Inferior parietal cortex (tissue), 1 donor: ENCODE measurements around the gene DYNLL2.
"Not testable (repeated sequence)": the region's sequence is repeated elsewhere in the genome, so short reads cannot be mapped to it uniquely, and the experiment has no call there.

ENCODE experiments used
- DNase-seq: peaks from one replicate; pipeline ENCODE4 v3.0.0-alpha.2; 2016; ENCODE audit errors: extremely low spot score

Gene DYNLL2

DNA sequence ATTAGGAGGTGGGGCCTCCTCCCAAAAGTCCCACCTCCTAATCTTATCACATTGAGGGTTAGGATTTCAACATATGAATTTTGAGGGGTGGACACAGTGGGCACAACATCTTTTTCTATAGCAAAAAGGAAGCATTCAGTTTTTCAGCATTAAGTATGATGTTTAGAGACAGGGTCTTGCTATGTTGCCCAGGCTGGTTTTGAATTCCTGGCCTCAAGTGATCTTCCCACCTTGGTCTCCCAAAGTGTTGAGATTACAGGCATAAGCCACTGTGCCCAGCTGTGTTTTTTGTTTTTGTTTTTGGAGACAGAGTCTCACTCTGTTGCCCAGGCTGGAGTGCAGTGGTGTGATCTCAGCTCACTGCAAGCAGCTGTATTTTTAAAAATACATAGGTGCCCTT, 18.7 kb downstream of the DYNLL2 start:
- DNase-seq, result not testable (repeated sequence)

DNA sequence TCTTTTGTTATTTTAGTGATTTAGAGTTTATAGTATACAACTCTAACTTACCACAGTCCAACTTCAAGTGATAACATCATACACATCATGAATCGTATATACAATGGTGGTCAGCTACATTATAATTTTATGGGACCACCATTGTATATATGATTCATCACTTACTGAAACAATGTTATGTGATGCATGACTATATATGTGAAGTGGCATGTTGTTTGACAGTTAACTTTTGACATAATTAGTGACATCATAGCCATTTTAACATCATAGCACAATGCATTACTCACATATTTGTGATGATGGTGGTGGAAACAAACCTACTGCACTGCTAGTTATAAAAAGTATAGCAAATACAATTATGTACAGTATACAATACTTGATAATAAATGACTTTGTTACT, 21.9 kb downstream of the DYNLL2 start:
- DNase-seq, result no peak

DNA sequence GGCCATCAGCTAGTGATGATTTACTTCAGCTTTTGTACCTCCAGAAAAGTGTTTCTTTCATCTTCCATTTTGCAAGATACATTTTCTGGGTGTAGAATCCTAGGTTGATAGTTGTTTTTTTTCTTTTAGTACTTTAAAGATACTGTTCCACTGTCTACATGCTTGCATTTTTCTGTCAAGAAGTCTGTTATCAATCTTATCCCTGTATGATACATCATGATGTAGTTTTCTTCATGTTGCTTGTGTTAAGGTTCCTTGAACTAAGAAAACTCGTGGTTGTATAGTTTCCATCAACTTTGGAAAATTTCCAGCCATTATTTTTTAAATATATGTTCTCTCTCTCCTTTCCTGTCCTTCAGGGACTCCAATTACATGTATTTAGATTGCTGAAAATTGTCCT, 24.1 kb downstream of the DYNLL2 start:
- DNase-seq, result no peak

DNA sequence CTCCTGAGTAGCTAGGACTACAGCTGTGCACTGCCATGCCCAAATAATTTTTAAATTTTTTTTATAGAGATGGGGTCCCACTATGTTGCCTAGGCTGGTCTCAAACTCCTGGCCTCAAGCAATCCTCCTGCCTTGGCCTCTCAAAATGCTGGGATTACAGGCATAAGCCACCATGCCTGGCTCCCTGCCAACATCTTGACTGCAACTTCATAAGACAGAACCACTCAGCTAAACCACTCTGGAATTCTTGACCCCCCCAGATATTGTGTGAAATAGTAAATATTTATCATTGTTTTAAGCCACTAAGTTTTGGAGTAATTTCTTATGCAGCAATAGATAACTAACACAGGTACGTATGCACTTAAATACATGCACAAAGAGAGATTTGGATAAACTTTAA, 26.0 kb downstream of the DYNLL2 start:
- DNase-seq, result no peak

DNA sequence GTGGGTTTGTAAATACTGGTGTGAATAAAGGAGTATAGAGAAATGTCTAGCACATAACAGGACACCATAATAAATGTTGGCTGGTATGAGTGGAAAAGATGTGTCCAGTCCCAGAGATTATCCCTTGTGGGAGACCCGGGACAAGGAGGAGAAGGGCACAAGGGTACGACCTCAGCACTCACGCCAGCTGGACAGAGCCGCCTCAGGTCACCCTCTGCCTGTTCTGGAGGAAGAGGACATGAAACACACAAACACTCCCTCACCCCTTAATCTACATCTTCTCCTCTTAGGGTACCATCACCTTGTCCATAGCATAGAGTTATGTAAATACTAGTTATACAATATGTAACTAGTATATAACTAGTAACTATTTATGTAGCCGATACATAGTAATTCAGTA, 26.8 kb downstream of the DYNLL2 start:
- DNase-seq, result no peak

DNA sequence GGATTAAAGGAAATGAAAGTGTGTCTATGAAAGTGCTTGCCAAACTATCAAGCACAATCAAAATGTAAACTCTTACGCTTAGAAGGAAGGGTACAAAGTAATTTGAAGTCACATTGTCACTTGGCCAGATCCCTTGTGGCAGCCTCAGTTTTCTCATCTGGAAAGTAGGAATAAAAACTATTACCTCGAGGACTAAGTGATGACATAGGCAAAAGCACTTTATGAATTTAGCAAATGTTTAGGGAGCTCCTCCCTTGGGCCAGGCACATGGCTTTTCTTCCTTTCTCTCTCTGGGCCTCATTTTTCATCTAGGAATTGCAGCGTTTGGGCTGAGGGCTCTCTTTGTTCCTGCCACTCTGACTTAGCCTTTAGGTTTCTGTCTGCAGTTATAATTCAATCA, 28.5 kb downstream of the DYNLL2 start:
- DNase-seq, result no peak

DNA sequence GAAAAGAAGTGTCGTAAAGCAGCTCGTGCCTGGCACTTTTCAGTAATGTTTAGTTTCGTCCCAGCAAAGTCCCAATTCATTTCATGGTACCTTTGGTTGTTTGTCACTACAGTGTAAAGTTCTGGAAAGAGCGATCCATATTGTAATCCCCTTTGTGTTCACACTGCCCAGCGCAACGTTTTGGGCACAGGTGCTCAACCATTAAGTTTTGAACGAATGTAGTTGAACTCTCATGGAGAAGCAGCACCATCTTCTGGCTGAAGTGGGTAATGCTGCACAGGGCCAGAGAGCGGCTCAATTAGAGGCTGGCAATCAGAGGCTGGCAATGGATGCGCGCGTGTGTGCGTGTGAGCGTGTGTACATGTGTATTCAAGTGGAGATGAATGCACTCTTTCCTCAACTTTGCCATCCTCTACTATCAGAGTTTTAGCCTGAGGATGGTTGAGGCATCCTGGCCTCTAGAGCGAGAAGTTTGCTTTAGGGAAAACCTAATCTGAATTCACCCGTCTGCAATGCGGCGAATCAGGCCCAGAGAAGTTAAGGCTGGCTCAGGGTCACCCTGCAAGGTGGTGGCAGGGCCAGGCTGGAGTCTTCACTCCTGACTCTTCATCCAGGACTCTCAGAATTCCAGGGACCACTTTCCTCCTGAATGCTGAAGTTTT, 29.9 kb downstream of the DYNLL2 start:
- DNase-seq, result peak; percentile 92

DNA sequence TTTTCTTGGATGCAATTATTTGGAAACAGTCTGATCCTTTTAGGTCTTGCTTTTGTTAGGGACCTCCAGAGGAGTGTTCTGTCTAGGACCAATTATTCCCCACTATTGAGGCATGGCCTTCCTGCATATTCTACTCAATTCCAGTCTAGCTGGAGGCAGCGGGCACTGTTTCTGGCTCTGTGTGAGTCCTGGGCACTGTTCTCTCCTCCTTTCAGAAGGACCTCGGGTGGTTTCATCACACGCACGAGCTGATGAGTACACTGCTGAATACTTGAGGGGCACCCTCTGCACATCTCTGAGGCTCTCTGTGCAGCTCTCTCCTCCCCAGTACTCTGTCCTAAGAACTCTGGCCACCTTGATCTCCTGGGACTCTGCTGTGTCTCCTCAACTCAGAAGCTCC, 30.7 kb downstream of the DYNLL2 start:
- DNase-seq, result no peak

DNA sequence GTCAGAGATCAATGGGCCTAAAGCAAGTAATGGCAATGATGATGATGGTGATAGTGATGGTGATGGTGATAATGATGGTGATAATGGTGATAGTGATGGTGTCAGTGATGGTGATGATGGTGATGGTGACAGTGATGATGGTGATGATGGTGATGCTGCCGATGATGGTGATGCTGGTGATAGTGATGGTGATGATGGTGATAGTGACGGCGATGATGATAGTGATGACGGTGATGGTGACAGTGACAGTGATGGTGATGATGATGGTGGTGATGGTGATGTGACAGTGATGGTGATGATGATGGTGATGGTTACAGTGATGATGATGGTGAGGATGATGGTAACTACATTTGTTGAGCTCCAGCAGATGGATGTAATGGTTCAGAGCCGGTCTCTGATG, 34.2 kb downstream of the DYNLL2 start:
- DNase-seq, result no peak

DNA sequence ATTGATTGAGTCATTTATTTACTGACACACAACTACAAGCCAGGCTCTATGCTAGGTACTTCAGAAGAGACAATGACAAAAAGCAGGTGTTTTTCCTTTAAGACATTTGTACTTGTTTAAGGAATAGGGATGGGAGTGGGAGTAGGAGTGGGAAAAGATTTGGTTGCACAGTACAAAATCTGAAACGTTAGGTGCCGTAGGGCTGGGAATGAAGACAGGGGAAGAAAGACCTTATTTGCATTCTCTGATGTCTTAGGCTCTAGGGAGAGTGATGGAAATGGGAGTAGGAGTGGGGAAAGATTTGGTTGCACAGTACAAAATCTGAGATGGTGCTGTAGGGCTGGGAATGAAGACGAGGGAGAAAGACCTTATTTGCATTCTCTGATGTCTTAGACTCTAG, 36.3 kb downstream of the DYNLL2 start:
- no peak for DNase-seq

DNA sequence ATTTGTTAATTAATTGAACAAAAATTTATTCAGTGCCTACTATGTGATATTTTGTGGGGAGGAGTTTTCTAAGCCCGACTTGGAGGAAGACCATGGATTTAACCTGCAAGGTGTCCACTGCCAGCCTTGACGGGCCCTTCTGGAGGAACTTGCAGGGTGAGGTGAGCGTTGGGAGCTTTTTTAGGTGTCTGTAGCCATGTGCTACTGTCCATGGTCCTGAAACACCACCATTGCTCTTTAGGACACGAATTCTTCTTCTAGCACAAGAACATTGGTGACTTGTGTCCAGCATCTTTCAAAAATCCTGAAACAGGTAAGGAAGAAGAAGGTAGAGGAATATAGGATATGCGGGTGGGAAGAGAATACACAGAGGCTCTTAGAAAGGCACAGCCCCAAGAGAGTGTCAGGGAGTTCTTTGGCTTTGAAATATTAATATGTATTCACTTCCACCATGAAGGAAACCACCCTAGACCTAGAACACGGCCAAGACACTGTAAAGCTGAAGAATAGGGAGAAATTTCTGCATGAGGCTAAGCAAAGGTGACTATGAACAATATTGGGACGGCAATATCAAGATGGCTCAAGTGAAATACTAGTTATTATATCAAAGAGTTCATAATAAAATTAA, 37.1 kb downstream of the DYNLL2 start:
- DNase-seq, result no peak

DNA sequence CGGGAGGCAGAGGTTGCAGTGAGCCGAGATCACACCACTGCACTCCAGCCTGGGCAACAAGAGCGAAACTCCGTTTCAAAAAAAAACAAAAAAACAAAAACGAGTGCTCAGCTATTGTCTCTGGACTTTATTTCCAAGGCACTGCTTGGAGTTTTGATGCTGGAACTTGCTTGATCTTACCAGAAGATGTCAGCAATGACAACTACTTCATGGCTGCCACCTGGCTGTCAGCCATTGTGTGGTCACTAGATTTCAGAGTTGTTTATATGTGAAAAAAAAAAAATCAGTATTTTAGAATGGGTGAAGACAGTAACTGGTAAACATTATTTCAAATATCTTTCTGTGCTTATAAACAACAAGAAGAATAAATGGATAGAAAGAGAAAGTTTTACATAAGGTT, 38.7 kb downstream of the DYNLL2 start:
- peak; percentile 44 for DNase-seq

DNA sequence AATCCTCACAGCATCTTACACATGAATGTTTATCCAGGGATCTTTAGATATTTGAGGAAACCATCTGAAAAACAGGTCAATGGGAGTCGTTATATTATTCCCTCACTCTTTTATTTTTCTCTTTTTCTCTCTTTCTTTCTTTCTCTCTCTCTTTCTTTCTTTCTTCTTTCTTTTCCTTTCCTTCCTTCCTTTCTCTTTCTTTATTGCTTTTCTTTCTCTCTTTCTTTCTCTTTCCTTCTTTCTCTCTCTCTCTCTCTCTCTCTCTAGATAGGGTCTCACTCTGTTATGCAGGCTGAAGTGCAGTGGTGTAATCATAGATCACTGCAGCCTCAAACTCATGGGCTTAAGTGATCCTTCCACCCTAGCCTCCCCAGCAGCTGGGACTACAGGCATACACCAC, 44.6 kb downstream of the DYNLL2 start:
- DNase-seq, result no peak

DNA sequence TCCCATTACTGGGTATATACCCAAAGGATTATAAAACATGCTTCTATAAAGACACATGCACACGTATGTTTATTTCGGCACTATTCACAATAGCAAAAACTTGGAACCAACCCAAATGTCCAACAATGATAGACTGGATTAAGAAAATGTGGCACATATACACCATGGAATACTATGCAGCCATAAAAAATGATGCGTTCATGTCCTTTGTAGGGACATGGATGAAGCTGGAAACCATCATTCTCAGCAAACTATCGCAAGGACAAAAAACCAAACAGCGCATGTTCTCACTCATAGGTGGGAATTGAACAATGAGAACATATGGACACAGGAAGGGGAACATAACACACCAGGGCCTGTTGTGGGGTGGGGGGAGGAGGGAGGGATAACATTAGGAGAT, 49.5 kb downstream of the DYNLL2 start:
- DNase-seq, result not testable (repeated sequence)

DNA sequence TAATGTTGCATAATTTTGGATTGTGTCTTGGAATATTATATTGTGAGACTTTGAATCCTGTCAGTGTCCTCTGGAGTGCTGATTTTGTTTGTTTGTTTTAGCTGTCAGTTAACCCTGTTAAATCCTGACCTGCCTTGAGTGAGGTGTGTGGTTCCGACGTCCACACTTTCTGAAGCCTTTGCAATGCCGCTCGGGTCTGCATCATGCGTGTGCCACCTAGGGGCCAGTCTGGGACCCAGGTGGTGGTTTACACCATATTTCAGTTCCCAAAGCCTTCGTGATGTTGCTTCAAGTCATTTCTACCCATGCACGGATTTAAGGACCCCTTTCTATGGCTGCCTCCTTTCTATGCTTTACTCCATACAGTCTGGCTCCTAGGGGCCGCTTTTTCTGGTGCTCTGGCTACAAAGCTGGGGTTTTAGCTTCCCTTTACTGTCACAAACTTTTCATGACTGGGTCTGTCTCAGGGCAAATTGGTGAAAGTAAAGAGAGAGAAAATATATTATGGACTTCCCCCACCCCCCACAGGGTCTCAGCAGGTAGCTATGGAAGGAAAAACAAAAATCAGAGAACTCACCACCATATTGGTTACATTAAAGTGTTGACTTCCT, 53.6 kb downstream of the DYNLL2 start:
- DNase-seq, result no peak

DNA sequence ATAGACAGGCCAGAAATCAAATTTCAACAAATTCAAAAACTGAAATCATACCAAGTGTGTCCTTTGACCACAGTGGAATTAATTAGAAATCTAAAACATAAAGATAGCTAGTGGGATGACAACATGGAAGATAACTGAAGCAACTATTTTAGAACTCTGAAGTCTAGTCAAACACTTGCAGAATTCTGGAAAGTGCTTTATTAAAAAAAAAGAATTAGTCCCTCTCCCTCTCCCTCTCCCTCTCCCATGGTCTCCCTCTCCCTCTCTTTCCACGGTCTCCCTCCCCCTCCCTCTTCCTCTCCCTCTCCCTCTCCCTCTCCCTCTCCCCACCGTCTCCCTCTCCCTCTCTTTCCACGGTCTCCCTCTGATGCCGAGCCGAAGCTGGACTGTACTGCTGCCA, 58.3 kb downstream of the DYNLL2 start:
- DNase-seq, result no peak

DNA sequence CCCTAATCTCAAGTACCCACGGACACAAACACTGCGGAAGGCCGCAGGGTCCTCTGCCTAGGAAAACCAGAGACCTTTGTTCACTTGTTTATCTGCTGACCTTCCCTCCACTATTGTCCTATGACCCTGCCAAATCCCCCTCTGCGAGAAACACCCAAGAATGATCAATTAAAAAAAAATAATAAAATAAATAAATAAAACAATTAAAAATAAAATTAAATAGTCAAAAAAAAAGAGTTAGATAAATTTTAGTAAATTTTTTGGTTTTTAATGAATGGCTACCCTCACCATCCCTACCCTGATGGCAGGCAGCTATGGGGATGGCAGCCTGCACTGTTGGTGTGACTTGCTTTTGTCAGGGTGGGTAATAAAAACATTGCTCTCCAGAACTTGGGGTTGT, 60.1 kb downstream of the DYNLL2 start:
- not testable (repeated sequence) for DNase-seq

DNA sequence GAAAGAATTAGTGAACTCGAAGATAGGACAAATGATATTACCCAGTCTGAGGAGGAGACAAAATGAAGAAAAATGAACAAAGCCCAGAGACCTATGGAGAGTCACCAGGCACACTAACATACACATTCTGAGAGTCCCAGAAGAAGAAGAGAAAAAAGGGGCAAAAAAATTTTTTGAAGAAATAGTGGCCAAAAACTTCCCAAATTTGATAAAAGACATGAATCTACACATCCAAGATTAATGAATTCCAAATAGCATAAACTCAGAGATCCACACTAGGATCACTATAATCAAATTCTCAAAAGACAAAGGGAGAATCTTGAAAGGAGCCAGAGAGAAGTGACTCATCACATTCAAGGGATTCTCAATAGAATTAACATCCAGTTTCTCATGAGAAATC, 61.6 kb downstream of the DYNLL2 start:
- no peak for DNase-seq
